RWPE1 (cell line): ENCODE data around the gene CCN5.

Source experiments
- CTCF ChIA-PET: fragments of 350-600 bp; sonication (Branson Sonifier 250); formaldehyde crosslinking; extraction: SDS; loops from one replicate; lab custom pipeline; 2021; lab: Yijun Ruan, JAX
- POLR2A ChIA-PET: fragments of 400-600 bp; formaldehyde crosslinking; extraction: SDS; loops from one replicate; lab custom pipeline; 2020; ENCODE audit warnings: antibody characterized with exemption; ENCODE audit not compliant: low non-redundant PET; lab: Yijun Ruan, JAX
- DNase-seq: peaks from one replicate; pipeline ENCODE4 v3.0.0; 2012; ENCODE audit warnings: low spot score
- H3K27ac ChIP-seq: fragments of 450-650 bp; 2 replicates; pipeline ENCODE4 v1.5.1; 2017
- TF ChIP-seq, protein P1 (sequence below): fragments of 450-650 bp; conservative IDR thresholded peaks from 2 replicates; pipeline ENCODE4 v1.5.1; 2017; ENCODE audit warnings: low read depth, mild to moderate bottlenecking

CCN5 gene

DNA sequence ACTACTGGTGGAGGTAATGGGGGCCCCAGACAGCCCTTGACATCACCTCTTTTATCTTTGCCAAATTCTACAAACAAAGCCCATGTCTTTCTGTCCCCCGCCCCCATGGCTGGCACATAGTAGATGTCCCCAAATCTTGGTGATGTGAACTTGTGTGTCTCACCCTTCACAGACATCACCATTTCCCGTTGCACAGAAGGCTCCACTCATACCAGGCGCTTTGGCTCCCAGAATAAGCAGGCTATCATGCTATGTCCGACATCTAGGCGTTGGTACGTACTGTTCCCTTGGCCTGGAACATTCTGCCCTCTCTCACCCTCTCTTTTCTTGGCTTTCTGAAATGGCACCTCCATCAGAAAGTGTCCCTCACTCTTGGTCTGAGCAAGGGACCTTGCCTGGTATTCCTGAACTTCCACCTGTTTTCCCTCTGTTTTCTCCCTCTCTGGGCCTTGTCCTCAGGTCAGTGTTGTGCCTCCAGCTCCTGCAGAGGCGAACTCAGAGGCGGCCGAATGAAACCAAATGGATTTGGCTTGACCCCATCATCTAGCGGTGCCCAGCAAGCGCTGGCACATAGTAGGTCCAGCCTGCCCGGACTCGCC is 968 bp upstream of the CCN5 start:
- TF ChIP-seq, protein P1, sequence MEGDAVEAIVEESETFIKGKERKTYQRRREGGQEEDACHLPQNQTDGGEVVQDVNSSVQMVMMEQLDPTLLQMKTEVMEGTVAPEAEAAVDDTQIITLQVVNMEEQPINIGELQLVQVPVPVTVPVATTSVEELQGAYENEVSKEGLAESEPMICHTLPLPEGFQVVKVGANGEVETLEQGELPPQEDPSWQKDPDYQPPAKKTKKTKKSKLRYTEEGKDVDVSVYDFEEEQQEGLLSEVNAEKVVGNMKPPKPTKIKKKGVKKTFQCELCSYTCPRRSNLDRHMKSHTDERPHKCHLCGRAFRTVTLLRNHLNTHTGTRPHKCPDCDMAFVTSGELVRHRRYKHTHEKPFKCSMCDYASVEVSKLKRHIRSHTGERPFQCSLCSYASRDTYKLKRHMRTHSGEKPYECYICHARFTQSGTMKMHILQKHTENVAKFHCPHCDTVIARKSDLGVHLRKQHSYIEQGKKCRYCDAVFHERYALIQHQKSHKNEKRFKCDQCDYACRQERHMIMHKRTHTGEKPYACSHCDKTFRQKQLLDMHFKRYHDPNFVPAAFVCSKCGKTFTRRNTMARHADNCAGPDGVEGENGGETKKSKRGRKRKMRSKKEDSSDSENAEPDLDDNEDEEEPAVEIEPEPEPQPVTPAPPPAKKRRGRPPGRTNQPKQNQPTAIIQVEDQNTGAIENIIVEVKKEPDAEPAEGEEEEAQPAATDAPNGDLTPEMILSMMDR, result no peak
- ChIA-PET CTCF (interaction anchor here (0.6 to 1.1 kb wide), 3 partner anchors 19 to 47 kb away, joined by 3 to 4 read pairs (median 3); no protein-coding TSS in a partner anchor), POLR2A (no interaction called here)
- no peak for DNase-seq
- peak overlapping the region; percentile 78 for H3K27ac ChIP-seq

DNA sequence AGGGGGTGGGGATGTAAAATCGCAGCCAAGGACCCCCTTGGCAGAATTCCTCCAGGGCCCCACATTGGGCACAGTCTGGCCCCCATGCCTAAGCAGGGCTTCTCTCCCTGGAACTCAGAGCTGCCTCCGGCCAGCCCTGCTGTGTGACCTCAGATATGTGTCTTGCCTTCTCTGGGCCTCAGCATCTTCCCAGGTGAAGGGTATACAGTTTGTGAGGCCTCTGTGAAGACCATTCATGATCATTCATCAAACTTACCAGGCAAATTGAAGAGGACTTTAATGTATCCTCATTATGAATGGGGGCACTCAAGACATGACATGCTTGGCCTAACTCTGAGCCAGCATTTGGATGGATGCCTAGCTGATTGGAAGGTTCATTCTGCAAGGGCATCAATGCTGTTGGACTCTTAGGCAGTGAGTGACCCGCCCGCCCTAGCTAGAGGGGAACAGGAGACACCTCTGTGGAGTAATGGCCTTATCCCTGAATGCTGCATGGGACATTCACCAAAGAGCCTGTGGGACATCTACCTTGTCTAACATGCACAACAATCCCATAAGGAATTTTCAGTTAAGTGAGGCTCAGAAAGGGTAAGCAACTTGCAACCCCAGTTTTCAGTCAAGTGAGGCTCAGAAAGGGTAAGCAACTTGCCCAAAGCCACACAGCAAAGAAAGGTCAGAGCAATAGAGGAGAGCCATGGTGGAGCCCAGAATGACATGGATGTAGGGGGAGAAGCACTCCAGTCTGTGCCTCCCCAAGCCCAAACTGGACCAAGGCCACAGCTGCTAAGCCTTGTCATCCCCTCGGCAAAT is 535 bp downstream of the CCN5 start:
- TF ChIP-seq, protein P1, result no peak
- no peak for DNase-seq
- ChIA-PET CTCF (interaction anchor here (1.1 kb wide), 1 partner anchor 18 kb away, joined by 3 read pairs; no protein-coding TSS in a partner anchor), POLR2A (interaction anchor here (0.6 kb wide), 1 partner anchor 1169 kb away, joined by 3 read pairs; no protein-coding TSS in a partner anchor)
- peak overlapping the region; percentile 78 for H3K27ac ChIP-seq

DNA sequence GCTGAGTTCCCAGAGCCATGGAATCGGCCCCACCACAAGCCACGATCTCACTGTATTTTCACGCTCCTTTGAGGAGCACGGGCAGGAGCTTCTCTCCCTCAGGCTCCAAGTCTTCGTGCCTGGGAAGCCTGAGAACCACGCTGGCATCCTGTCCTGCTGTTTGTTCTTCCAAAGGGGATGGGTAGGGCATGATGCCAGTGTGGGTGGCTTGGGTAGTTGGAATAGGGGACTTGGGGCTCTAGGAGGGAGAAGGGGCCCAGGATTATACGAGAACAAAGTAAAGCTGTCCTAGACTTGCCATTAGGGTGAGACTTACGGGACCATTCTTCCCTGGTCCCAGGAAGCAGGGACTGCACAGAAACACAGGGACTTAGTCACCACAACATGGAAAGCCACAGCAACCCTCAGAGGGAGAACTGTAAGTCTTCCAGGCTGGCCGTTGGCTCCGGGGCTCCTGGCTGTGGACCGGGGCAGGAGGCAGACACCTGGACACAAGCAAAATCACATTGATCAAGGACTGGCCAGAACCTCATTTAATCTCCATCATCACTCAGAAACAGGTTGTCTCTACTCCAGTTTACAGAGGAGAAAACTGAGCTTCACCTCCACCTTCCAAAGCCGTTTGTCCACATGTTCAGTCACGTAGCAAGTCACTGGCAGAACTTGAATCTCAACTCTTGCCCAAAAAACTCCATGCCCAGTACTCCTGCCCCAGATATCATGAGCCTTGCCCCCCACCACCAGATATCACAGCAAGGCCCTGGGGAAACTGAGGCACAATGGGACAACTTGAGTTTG is 1.3 kb downstream of the CCN5 start:
- TF ChIP-seq, protein P1, result no peak
- CTCF ChIA-PET, result interaction anchor here (1.7 kb wide), 1 partner anchor 10 kb away, joined by 6 read pairs; no protein-coding TSS in a partner anchor
- no peak for DNase-seq
- H3K27ac ChIP-seq, result peak overlapping the region; percentile 78
- POLR2A ChIA-PET, result interaction anchor here (0.6 to 0.7 kb wide), 2 partner anchors 10 to 72 kb away, joined by 3 to 9 read pairs; no protein-coding TSS in a partner anchor

DNA sequence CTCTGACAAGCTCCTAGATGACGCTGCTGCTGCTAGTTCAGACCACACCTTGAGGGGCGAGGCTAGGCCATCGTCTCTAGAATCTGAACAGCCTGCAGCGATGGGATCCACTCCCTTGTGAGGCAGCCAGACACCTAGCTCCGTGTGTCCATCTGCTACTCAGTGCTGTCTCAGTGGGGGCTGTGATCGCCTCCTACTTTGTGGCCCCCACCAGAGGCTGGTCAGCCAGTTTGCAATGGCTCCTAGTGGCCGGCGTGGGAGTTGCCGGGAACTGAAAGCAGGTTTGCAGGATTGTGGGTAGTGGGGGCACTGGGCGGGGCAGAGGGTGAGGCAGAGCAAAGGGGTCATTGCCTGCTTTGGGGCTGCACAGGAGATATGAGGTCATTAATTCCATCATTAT is 2.8 kb downstream of the CCN5 start:
- CTCF ChIA-PET, result interaction anchor here (0.6 to 1.7 kb wide), 7 partner anchors 9 to 386 kb away, joined by 3 to 6 read pairs (median 3); no protein-coding TSS in a partner anchor
- DNase-seq, result no peak
- POLR2A ChIA-PET, result no interaction called here
- TF ChIP-seq, protein P1, result no peak; the same call in 1 of the 2 replicates
- no peak overlapping the region for H3K27ac ChIP-seq

DNA sequence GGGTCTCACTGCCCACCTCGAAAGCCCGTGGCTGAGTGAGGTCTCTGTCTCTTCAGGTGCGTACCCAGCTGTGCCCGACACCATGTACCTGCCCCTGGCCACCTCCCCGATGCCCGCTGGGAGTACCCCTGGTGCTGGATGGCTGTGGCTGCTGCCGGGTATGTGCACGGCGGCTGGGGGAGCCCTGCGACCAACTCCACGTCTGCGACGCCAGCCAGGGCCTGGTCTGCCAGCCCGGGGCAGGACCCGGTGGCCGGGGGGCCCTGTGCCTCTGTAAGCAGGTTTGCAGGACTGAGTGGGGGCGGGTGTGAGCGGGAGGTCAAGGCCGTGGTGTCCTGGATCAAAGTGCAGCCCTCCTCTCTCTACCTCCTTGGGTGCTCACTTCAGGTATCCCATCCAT is 4.7 kb downstream of the CCN5 start:
- peak overlapping the region; percentile 90 for H3K27ac ChIP-seq
- CTCF ChIA-PET, result no interaction called here
- POLR2A ChIA-PET, result no interaction called here
- TF ChIP-seq, protein P1, result no peak
- DNase-seq, result no peak
